GM19043 (cell line): ENCODE measurements around the gene TBC1D24.

Experiments
- ATAC-seq: cut with Tn5 transposase; IDR thresholded peaks from one replicate; pipeline ENCODE4 v1.9.1; 2021; ENCODE audit warnings: low read depth; ENCODE audit not compliant: unreplicated experiment

TBC1D24 gene

DNA sequence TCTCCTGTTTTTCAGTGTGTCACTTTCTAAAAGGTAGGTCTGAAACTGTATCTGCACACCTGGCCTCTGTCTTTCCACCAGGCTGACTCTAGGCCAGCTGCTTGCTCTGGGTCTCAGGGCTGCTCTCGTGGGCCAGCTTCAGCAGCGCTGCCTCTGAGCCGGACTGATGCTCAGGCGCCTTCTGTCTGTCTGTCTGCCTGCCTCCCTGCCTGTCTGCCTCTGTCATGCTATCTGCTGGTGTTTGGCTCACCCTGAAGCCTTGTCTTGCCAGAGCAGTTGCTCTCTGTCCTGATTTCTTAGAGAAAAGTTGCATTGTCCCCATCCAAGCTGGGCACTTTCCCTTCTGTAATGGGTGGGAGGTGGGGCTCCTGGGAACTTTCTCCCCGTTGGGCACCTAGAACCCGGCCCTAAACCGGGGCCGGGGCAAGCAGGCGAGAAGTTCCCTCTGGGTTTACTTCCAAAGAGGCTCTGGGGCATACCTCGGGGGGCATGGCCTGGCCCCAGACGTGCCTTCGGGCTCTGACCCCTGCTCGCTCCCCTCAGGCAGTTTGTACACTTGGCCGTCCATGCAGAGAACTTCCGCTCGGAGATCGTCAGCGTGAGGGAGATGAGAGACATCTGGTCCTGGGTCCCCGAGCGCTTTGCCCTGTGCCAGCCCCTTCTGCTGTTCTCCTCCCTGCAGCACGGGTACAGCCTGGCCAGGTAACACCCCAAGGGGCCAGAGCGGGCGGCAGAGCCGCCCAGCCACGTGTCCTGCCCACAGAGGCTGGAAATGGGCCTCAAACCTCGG lies 23.0 kb downstream of the TBC1D24 start:
- ATAC-seq = no peak

DNA sequence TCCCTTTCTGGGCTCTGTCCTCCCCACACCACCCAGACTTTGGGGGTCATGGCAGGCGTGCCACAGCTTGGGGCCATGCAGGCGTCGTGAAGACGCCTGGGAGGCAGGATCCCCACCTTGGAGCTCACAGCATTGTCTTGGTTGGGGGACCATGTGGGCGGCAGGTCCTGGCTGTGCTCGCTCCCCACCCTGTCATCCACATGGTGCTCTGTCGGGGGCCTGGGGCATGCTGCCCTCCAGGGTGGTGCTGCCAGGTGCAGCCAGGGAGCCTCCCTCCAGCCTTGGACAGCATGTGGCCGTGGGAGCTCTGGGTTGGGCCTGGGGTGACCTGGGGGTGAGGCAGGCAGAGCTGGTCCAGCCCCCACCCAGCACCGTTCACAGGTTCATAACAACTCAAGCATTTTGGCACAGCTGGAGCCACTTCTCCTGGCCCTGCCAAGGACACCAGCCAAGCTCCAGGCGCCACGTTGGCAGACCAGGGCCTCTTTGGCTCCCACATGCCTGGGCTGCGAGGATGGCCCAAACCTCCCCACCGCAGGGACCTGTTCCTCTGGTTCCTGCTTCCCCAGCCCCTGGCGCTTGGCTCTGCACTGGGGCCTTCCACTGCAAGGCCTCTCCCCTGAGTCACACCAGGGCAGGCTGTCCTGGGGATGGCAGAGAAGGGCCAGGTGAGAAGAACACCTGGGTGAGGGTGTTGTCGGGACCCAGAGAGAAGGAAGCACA lies 23.8 kb downstream of the TBC1D24 start:
- ATAC-seq = no peak

DNA sequence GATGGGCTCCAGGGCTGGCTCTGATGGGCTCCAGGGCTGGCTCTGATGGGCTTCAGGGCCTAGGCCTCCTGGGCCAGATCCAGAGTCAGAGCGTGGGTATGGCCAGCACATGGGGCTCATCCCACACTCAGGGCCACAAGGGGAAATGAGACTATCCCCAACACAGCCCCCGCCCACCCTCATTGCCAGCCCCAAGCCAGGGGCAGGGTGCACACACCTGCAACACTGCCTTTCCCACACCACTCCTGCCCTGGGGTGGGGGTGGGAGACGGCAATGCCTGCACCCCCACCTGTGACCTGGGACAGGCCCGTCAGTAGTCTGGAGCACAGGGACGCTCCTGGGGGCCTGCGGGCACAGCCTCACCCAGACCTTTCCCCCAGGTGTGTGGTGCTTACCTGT lies 24.5 kb downstream of the TBC1D24 start:
- ATAC-seq = no peak

DNA sequence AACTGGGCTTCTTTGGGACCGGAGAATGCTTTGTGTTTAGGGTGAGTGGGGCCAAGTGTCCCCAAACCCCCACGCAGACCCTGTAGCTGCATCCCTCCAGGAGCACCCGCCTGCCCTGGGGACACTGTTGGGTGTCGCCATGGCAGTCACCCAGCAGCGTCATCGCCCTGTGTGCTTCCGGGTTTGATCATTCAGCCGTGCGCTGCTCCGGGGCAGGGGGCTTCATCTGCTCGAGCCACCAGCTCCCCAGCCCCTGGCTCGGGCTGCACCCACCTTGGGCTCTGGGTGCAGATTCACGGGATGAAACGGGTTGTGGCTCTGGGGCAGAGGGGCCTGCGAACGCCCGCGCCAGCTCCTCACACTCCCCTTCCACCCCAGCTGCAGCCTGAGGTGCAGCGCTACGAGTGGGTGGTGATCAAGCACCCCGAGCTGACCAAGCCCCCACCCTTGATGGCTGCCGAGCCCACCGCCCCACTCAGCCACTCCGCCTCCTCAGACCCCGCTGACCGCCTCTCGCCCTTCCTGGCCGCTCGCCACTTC lies 25.0 kb downstream of the TBC1D24 start:
- no peak for ATAC-seq

DNA sequence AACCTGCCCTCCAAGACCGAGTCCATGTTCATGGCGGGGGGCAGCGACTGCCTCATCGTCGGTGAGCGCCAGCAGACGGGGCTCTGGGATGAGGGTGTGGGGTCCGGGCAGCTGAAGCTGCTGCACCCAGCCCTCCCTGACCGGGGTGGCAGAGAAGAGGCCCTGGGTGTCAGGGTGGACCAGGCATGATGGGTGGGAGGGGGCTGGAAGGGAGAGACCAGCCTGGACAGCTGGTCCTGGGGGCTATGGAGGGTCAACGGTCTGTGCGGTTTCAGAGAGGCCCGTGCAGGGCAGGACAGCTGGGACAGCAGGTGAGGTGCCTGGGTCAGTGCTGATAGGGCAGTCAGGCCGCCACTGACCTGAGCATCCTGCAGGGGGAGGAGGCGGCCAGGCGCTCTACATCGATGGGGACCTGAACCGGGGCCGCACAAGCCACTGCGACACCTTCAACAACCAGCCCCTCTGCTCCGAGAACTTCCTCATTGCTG lies 25.5 kb downstream of the TBC1D24 start:
- no peak for ATAC-seq

DNA sequence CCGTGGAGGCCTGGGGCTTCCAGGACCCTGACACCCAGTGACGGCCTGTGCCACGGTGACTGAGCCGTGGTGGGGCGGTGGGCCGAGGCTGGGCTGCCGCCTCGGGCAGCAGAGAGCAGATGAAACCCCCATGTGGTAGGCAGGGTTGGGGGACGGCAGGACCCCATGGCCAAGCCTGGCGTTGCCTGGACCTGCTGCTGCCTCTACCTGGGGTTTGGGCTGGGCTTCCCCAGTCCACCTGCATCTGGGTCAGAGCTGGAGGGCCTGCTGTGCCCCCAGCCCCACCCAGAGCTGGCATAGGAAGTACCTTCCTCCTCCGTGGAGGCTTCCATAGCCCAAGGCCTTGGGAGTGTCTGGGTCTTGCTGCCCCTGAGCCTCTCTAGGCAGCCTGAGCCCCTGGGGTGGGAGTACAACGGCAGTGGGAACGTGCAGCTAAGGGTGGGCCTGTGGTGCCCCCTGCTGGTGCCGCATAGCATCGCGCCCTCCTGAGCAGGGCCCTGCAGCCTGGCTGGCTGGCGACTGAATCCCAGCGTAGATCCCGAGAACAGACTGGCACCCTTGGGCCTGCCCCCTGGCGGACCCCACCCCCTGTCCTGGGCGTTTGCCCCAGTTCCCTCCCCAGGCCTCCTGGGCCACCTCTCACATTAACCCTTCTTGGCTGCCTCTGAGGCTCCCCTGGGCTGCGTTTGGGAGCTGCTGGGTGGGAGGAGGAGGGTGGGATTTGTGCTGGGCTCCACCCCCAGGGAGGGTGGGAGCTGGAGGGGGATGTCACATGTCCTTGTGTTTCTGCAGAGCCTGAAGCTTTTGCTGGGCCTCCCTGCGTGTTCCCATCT lies 26.2 kb downstream of the TBC1D24 start:
- no peak for ATAC-seq

DNA sequence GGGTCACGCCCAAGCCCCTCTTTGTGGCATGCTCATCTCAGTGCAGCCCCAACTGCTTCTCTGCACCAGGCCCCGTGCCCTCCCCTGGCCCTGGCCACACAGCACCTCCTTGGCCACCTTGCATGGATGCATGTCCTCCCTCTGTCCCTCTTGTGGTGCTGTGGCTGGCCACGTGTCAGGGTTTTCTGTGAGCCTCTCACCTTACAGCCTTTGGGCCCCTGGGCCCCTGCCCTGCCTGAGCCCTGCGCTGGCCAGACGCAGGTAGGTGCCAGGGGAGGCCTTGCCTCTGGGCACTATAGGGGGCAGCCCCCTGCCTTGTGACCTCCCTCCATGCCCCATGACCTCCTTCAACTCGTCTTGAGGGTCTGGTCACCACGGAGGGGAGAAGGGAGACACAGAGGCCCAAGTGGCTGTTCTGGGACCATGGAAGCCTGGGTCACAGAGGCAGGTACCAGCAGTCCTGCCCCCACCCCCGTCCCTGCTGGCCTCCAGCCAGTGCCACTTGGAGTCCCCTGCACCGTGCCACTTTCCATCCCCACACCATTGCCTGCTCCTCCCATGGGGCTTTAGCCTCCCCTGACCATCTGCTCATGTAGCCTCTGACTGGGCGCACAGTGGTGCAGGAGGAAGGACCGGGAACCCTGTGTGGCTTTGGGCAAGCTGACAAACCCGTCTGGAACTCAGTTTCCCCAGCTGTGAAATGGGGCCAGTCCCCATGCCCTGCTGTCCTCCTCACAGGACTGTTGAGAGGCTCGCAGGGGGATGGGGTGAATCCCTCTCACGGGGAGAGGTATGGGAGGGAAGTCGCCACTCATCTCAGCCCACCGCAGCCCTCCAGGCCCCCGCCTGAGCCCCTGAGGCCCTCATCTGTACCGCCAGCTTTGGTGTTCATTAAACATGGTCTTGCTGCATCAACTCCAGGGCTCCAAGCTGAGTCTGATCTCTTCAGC lies 27.3 kb downstream of the TBC1D24 start:
- no peak for ATAC-seq

DNA sequence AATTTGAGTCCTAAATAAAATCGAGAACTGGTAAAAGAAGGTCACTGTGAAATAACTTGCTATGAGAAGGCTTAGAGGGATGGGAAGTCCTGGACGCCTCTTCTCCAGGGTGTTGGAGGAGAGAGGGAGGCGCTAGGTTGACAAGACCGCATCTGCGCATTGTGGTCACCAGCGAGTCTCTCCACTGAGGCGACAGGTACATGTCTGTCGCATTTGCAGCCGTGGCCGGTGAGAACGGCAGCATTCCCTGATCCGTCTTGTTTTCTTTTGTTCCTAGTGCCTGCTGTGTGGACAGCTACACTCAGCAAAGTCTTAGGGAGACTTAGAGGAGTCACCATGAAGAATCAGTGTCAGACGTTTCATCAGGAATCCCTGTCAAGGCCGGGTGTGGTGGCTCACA lies 30.8 kb downstream of the TBC1D24 start:
- ATAC-seq = no peak

DNA sequence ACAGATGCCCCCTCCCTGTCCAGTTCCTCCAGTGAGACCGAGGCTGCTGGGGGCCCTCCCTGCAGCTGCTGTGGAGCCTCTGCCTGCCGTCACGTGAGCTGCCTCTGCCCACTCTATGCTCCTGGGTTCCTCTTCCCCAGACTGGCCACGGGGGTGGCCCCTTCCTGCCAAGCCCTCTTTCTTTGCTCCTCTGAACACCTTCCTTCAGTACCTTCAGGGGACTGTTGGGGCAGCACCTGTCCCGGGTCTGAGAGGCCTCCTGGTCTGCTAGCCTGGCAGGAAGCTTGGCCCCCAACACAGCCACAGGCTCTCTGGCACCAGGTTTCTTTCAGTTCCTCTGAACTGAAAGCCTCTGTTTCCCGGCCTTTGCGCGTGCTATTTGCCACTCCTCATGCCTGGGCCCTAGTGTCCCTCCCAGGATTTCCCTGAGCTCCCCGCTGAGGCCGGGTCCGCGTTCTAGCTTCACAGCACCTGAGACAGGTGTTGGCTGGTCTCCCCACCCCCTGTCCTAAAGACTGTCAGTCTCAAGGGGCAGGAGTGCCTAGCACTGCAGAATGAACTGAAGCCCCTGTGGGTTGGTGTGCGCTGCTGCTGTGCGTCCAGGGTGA lies 32.2 kb downstream of the TBC1D24 start:
- ATAC-seq = peak; percentile 64

DNA sequence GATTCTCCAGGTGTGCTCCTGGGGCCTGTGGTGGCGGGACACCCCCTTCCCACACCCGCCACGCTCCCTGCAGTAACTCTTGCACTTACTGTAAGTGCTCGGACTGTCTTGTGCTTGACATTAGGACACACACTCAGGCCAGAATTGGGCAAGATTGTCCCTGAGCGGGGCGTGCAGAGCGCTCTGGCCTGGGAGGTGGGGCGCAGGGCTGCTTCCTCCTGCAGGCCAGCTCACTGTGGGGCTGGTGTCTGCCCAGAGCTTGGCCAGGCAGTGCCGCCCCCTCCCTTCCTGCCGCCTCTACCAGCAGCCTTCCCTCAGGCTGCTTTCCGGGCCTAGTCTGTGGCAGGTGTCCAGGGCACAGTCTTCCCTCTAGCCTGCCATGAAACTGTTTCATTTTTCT lies 32.7 kb downstream of the TBC1D24 start:
- ATAC-seq = no peak

DNA sequence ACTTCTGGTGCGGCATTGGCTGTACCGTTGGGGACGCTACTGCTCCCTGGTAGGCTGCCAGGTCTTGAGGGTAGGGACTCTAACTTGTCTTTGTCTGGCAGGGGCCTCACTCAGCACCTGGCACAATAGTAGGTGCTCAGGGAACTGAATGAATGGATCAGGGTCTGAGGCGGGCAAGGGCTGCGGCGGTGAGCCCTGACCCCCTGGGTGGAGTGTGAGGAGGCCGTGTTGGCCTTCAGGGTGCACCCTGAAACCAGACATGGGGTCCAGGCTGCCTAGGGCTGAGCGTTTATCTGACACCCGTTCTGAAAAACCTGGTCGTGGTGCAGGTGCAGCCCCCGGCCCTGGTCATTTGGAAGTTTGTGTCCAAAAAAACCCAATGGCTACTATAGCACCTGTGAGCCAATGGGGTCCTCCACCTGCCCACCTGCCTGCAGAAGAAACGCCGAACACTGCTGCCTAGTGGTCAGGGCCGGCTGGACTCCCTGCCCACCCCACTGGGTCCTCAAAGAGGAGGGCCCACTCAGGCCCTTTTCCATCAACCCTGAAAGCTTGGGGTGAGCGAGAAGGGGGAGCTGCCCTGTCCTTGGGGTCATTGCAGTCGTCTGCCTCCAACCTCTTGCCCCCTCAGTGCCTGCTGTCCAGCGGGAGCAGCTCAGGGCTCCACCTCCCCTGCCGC lies 33.9 kb downstream of the TBC1D24 start:
- ATAC-seq = no peak

DNA sequence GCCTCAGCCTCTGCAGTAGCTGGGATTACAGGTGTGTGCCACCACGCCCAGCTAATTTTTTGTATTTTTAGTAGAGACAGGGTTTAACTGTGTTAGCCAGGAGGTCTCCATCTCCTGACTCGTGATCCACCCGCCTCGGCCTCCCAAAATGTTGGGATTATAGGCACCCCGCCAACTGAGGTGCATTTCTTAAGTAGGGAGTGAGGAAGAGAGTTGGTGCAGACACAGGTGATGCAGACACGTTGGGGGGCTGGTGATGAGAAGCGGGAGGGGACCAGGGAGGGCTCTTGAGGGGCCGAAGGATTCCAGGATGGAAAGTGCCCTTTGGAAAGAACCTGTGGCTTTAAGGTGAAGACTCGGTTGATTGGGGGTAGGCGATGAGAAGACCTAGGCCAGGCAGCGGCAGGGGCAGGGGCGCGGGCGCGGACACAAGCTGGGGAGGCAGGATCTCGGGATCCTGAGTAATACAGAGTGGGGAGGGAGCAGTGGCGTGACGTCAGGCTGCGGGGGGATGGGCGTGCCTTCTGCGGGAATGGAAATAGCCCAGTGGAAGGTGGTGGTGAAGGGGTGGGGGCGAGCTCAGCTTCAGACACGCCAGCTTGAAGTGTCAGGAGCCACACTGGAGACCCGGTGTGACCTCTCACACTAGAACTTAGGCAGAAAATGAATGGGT lies 36.3 kb downstream of the TBC1D24 start:
- ATAC-seq = no peak

DNA sequence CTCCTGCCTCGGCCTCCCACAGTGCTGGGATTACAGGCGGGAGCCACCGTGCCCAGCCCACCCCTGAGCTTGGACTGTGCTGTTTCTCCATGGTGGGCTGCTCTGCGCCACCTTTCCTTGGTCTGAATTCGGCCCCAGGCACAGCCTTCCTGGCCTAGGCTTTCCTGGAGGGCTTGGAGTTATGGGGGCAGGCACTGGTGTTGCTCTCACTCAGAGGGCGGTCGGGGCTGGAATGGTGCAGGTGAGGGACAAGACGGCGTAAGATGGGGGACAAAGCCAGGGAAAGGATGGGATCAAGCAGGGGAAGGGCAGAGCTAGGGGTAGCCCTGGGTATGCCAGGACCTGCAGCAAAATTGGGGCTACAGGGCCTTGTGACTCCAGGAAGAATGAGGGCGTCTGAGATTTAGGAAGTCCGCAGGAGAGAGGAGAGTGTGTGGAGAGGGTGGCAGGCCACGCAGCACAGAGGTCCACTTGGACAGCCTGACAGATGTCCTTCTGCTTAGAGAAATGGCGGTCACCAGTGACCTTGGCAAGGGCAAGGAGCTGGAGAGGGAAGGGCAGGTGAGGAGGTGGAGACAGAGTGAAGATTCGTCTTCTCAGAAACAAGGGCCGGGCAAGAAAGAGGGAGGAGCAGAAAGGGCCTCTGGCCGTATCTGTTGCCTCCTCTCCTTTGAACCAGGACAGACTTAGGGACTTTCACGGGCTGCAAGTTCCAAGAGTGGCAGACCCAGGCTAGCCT lies 37.2 kb downstream of the TBC1D24 start:
- no peak for ATAC-seq

DNA sequence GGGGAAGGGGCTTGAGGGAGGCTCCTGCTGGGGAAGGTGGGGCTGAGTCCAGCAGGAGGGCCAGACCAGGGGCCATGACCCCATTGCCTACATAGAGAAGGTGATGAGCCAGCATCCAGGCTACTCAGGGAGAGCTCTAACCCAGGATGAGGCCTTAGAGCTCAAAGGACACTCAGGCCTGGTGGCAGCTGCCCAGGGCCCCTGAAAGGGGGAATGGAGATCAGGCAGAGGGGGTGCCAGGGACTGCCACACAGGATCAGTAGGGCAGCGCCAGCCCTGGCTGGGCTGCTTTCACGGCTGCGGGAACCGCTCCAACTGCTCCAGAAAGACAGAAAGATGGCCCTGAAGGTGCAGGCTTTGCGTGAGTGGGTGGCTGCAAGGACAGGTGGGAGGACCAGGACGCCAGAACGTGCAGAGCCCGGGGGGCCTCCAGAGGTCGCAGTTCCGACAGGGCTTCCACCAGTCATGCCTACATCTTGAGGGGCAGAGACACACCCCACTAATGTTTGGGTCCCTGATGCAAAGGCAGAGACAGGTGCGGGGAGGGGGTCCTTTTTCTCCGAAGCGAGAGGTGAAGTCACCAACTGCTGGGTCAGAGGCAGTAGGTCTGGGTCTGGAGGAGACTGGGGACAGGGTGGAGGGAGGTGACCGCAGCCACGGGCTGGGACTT lies 37.9 kb downstream of the TBC1D24 start:
- no peak for ATAC-seq

DNA sequence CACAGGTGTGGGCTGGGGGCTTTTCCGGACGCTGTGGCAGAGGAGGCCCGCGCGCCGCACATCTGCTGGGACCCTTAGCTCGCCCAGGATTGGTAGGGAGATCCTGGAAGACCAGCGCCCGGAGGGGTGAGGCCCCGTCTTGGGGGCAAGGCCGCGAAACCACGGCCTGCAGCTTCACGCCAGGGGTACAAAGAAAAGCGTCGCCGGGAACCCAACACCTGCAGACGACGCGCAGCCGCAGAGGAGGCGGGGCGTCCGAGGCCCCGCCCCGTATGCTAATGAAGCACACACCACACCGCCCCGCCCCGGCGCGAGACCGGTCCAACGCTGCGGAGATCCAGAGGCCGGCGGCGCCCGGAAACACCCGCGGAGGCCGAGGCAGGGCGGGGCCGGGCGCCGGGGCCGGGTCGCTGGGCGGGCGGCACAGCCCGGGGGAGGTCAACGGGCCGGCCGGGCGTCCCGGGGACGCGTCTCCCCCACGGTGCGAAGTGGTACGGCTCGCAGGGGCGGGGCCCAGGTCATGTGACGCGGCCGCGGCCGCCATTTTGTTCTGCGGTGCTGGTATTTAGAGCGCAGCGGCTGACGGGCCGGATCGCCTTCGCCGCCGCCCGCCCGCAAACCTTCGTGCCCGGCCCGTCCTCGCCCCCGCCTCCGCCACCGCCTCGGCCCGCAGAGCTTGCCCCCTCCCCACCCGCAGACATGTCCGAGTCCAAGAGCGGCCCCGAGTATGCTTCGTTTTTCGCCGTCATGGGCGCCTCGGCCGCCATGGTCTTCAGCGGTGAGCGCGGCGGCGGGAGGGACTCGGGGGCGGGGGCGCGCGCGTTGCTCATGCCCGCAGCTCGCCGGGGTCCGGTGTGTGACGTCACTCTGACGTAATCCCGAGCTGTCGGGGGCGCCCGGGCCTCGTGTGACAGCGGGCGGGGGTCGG lies 38.7 kb downstream of the TBC1D24 start, which contains the start of gene ATP6V0C:
Gene ATP6V0C, plus strand, starts transcription at position 548 of the 928 bp plus-strand sequence. Its CDS starts 152 bp downstream, at position 700.
- ATAC-seq = peak; percentile 79
